Measurements from ENCODE around the gene STX10. TPM values are rescaled to one million over a fixed set of nuclear protein-coding genes. Genes with fewer than 3 reads are reported as not detected.
A peak's percentile ranks its signal among the peaks of the same experiment; 100 is the strongest.

Gene STX10
- total and polyA plus RNA-seq, 9 of the 15 experiments (the other 6 are each of a cell fraction or from before 2014, with no cell fraction given): 0.51 to 66.3 (median 31.0) TPM

GRCh38 chr19:13152974-13153568, 2.9 kb upstream of the STX10 start (continued):
- TF ChIP-seq NFE2 (IDR thresholded peaks at IDR 0.05; ENCODE audit: low read depth): peak; percentile 49; the same call in 1 of the 2 replicates
- no peak for TF ChIP-seq E2F3 (CRISPR knock-in tag; IDR thresholded peaks at IDR 0.05)
- peak in 1 of 2 experiments; percentile 34; a peak in 1 of 4 replicates for TF ChIP-seq TEAD1 (CRISPR knock-in tag; IDR thresholded peaks at IDR 0.05)
- TF ChIP-seq PREB (CRISPR knock-in tag; IDR thresholded peaks at IDR 0.05): no peak
- 0 out of 2 replicates have a peak, but pooled peaks have one; percentile 45 for TF ChIP-seq CHD2 (IDR thresholded peaks at IDR 0.05; ENCODE audit: low read depth, low read length)
- TF ChIP-seq EZH2 (IDR thresholded peaks at IDR 0.05; ENCODE audit: borderline replicate concordance, low read depth, low read length): no peak
- no peak for TF ChIP-seq NR2C1 (IDR thresholded peaks at IDR 0.05)
- no peak for TF ChIP-seq NR2C1 (tag; IDR thresholded peaks at IDR 0.05)
- TF ChIP-seq POLR2A (conservative IDR thresholded peaks at IDR 0.05): peak; percentile 100
- TF ChIP-seq ZNF449 (CRISPR knock-in tag; IDR thresholded peaks at IDR 0.05): no peak
- peak; percentile 81; the same call in 1 of the 2 replicates for TF ChIP-seq ZNF197 (CRISPR knock-in tag; IDR thresholded peaks at IDR 0.05; ENCODE audit: low read depth)
- TF ChIP-seq ZKSCAN1 (IDR thresholded peaks at IDR 0.05; ENCODE audit: low read depth, low read length): peak; percentile 78; the same call in 1 of the 2 replicates
- peak; percentile 98 for TF ChIP-seq ATF7 (IDR thresholded peaks at IDR 0.05)
- peak; percentile 99 for TF ChIP-seq SMAD1 (IDR thresholded peaks at IDR 0.05; ENCODE audit: low read depth, low read length, partially characterized antibody)
- TF ChIP-seq HBP1 (CRISPR knock-in tag; IDR thresholded peaks at IDR 0.05): peak; percentile 85
- no peak for TF ChIP-seq ZNF212 (CRISPR knock-in tag; IDR thresholded peaks at IDR 0.05)
- no peak for TF ChIP-seq DIDO1 (tag; IDR thresholded peaks at IDR 0.05; ENCODE audit: low read depth)
- TF ChIP-seq NKRF (IDR thresholded peaks at IDR 0.05; ENCODE audit: borderline replicate concordance): 0 out of 2 replicates have a peak, but pooled peaks have one; percentile 57
- no peak for TF ChIP-seq ZZZ3 (IDR thresholded peaks at IDR 0.05)
- TF ChIP-seq MAX (CRISPR knock-in tag; IDR thresholded peaks at IDR 0.05): peak; percentile 62; the same call in 1 of the 2 replicates
- TF ChIP-seq ZKSCAN8 (CRISPR knock-in tag; IDR thresholded peaks at IDR 0.05): no peak
- peak; percentile 94 for TF ChIP-seq FUS (optimal IDR thresholded peaks at IDR 0.05; ENCODE audit: low read depth, low read length)
- no peak for TF ChIP-seq TSC22D4 (tag; IDR thresholded peaks at IDR 0.05)

Measured in K562 (cell line).